Body of pancreas (tissue), 4 donors: Measurements from ENCODE around the gene BMERB1. TPM values are rescaled to one million over a fixed set of nuclear protein-coding genes. Genes with fewer than 3 reads are reported as not detected.
A peak's percentile ranks its signal among the peaks of the same experiment; 100 is the strongest.
"Not testable (repeated sequence)": the region's sequence is repeated elsewhere in the genome, so short reads cannot be mapped to it uniquely, and the experiment has no call there.

Experiments used
- ATAC-seq: fragments of 150-250 bp; one replicate; pipeline ENCODE4 v1.9.1; 2016
- DNase-seq, 4 donors: peaks; one replicate each; pipeline ENCODE4 v3.0.0-alpha.2; 2019
- H3K27ac ChIP-seq, 4 donors: fragments of 200-600 bp; sonication (generic); 1 replicate in 3 of 4; 2 replicates in 1 of 4; pipeline versions ENCODE4 v1.5.1 to v1.6.1; 2016 to 2019; ENCODE audit warnings: mild to moderate bottlenecking in 1 of 4, mixed read lengths in 1 of 4, moderate library complexity in 1 of 4
- H3K27me3 ChIP-seq, 2 donors: fragments of 200-600 bp; sonication (generic); one replicate each; pipeline ENCODE4 v1.6.0; 2016; ENCODE audit warnings: mild to moderate bottlenecking in 1 of 2
- H3K36me3 ChIP-seq, 2 donors: fragments of 200-600 bp; sonication (generic); replicated peaks in 1 of 2; 2 replicates each; pipeline ENCODE4 v1.5.1; 2016; ENCODE audit warnings: low read depth in 2 of 2; ENCODE audit not compliant: insufficient read depth in 1 of 2
- H3K4me1 ChIP-seq: fragments of 200-600 bp; sonication (generic); one replicate; pipeline ENCODE4 v1.6.0; 2016
- H3K4me3 ChIP-seq, 2 donors: fragments of 200-600 bp; sonication (generic); 1 replicate in 1 of 2; 2 replicates in 1 of 2; pipeline ENCODE4 v1.5.1; 2016 to 2019
- H3K9me3 ChIP-seq, 3 donors: fragments of 200-600 bp; sonication (generic); 1 replicate in 2 of 3; 2 replicates in 1 of 3; pipeline ENCODE4 v1.5.1; 2016
- POLR2A ChIP-seq, 3 donors: fragments of 450-650 bp; IDR thresholded peaks; one replicate each; pipeline ENCODE4 v1.6.1; 2016; ENCODE audit warnings: antibody characterized with exemption in 3 of 3, mild to moderate bottlenecking in 2 of 3
- WGBS, 2 donors: methylation state at CpG; one replicate each; pipeline ENCODE4 v1.1.5; 2017; 5-methylcytosine and 5-hydroxymethylcytosine counted together
- intact Hi-C: fragments of 100-400 bp; cut with DNase I; formaldehyde crosslinking; loops from one replicate; pipeline ENCODE4 v1.15.1; 2023
- total RNA-seq, 2 donors: library from RNA; depleted of rRNA; stranded (reverse); fragments of >200 nt; gene quantifications; one replicate each; pipeline ENCODE4 v1.1.0, GENCODE V29; 2016
- TF ChIP-seq, protein P1 (sequence below), 7 experiments: fragments of 450-650 bp in 4 of 7; fragments of 200-600 bp in 3 of 7; sonication (generic) in 3 of 7; IDR thresholded peaks; one replicate each; pipeline ENCODE4 v1.5.1; 2016 to 2019; ENCODE audit warnings: antibody characterized with exemption in 7 of 7

Gene BMERB1
- total RNA-seq, 2 donors from 2014 or later = 8.9 to 22.3 TPM

DNA sequence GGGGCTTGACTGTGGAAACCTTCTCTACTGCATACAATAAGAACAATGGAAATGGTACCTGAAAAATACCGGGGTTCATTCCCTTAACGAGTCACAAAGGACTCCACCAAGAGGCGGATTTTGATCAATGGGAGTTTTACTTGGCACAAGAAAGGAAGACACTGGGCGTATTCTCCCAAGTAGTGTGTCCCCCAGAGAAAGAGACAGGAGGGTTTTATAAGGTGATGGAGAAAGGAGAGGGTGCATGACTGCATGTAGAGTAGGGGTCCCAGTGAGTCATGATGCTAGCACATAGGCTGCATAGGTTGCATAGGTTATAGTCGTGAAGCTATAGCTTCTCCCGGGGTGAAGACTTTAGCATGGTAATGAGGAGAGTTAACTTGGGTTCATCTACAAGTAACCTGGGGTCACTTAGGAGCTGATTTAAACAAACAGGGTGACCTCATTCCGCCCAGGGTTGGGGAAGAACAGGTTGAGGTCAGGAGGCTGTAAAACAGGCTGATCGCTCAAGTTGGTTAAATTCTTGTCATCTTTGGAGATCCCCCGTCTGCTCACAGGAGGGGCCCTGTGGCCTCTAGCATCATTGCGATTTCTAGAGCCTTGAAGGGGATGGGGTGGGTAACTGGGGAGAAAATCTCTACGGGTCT, 37.3 kb upstream of the BMERB1 start:
- intact Hi-C loops = no loop called here
- DNase-seq = peak; percentile 46 to 73 (median 54)
- TF ChIP-seq, protein P1, sequence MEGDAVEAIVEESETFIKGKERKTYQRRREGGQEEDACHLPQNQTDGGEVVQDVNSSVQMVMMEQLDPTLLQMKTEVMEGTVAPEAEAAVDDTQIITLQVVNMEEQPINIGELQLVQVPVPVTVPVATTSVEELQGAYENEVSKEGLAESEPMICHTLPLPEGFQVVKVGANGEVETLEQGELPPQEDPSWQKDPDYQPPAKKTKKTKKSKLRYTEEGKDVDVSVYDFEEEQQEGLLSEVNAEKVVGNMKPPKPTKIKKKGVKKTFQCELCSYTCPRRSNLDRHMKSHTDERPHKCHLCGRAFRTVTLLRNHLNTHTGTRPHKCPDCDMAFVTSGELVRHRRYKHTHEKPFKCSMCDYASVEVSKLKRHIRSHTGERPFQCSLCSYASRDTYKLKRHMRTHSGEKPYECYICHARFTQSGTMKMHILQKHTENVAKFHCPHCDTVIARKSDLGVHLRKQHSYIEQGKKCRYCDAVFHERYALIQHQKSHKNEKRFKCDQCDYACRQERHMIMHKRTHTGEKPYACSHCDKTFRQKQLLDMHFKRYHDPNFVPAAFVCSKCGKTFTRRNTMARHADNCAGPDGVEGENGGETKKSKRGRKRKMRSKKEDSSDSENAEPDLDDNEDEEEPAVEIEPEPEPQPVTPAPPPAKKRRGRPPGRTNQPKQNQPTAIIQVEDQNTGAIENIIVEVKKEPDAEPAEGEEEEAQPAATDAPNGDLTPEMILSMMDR (IDR thresholded peaks at IDR 0.05) = no peak
- no peak for TF ChIP-seq POLR2A (IDR thresholded peaks at IDR 0.05)
- H3K4me3 ChIP-seq = no peak overlapping the region
- peaks cover 35% of the 10 kb centered on the region for H3K4me1 ChIP-seq
- H3K36me3 ChIP-seq = peaks cover 0 to 3% of the 10 kb centered on the region in 2 donors
- no peaks in the 10 kb centered on the region for H3K27me3 ChIP-seq
- peak overlapping the region; percentile 48 to 97 (median 96) for H3K27ac ChIP-seq
- no peaks in the 10 kb centered on the region for H3K9me3 ChIP-seq
- WGBS, 2 donors = 28 to 38% methylated on average over 11 of the region's 11 CpGs
- peak; percentile 28 for ATAC-seq

DNA sequence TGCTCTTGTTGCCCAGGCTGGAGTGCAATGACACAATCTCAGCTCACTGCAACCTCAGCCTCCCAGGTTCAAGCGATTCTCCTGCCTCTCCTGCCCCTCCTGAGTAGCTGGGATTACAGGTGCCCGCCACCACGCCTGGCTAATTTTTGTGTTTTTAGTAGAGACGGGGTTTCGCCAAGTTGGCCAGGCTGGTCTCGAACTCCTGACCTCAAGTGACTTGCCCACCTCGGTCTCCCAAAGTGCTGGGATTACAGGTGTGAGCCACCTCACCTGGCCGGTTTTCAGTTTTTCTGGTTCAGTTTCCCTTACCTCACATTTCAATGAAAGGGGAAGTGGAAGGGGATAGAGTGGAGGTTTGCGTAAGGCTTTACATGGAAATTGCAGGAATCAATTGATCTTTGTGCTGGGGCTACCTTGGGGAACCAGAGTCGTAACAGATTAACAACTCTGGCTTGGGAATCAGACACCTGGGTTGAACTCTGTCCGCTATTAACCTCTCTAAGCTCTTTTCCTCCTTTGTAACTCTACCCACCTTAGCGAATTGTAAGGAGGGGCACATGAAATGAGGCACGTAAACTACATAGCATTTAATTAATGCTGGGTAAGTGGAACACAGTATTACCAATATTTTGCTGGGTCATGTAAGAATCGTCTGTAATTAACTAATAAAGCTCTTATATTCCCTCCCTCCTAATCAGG, 35.6 kb upstream of the BMERB1 start:
- Histone ChIP-seq H3K27me3 (no peaks in the 10 kb centered on the region), H3K36me3 (peaks cover 0 to 5% of the 10 kb centered on the region in 2 donors), H3K4me3 (no peak overlapping the region), H3K4me1 (peaks cover 37% of the 10 kb centered on the region), H3K27ac (peak overlapping the region; percentile 61 to 97 (median 96)), H3K9me3 (no peaks in the 10 kb centered on the region)
- WGBS, 2 donors = 30 to 32% methylated on average over 14 of the region's 14 CpGs
- peak in 2 of 3 donors; percentile 48 to 49 for TF ChIP-seq POLR2A (IDR thresholded peaks at IDR 0.05)
- TF ChIP-seq, protein P1 (IDR thresholded peaks at IDR 0.05) = no peak
- intact Hi-C loops = no loop called here
- peak; percentile 81 for ATAC-seq
- DNase-seq = peak; percentile 64 to 88 (median 69)

DNA sequence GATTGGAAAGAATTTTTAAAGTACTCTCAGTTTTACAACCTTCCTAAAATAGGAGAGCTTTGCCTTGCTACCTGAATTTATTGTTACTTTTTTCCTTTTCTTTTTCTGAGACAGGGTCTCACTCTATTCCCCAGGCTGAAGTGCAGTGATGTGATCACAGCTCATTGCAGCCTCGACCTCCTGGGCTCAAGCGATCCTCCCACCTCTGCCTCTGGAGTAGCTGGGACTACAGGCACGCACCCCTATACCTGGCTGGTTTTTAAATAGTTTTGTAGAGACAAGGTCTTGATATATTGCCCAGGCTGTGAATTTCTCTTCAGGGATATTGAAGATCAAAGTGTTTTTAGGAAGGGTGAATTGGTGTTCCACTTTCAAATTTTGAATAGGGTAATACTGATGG, 35.1 kb upstream of the BMERB1 start:
- H3K36me3 ChIP-seq = peaks cover 0 to 5% of the 10 kb centered on the region in 2 donors
- ATAC-seq (no peak), DNase-seq (no peak)
- H3K27ac ChIP-seq = peak overlapping the region; percentile 61 to 97 (median 96)
- peaks cover 37% of the 10 kb centered on the region for H3K4me1 ChIP-seq
- H3K27me3 ChIP-seq = no peaks in the 10 kb centered on the region
- no peaks in the 10 kb centered on the region for H3K9me3 ChIP-seq
- WGBS, 2 donors = 24 to 34% methylated on average over 3 of the region's 3 CpGs
- intact Hi-C loops = no loop called here
- no peak for TF ChIP-seq POLR2A (IDR thresholded peaks at IDR 0.05)
- TF ChIP-seq, protein P1 (IDR thresholded peaks at IDR 0.05) = no peak
- no peak overlapping the region for H3K4me3 ChIP-seq

DNA sequence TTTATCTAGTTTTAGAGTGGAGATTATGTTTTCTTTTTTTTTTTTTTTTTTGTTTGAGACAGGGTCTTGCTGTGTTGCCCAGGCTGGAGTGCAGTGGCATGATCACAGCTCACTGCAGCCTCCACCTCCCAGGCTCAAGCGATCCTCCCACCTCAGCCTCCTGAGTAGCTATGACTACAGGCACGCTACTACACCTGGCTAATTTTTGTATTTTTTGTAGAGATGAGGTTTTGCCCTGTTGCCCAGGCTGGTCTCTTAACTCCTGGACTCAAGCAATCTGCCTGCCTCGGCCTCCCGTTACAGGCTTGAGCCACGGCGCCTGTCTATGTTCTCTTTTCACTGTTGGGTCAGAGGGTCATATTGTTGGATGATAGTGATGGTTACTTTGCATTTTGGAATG, 34.1 kb upstream of the BMERB1 start:
- H3K27me3 ChIP-seq, DNase-seq, intact Hi-C loops, H3K9me3 ChIP-seq, ATAC-seq, H3K4me3 ChIP-seq, H3K36me3 ChIP-seq: not testable (repeated sequence)
- WGBS, 2 donors = 90 to 93% methylated on average over 6 of the region's 6 CpGs
- Histone ChIP-seq H3K4me1 (peaks cover 34% of the 10 kb centered on the region), H3K27ac (peak overlapping the region in 1 of 4 donors; percentile 11)

DNA sequence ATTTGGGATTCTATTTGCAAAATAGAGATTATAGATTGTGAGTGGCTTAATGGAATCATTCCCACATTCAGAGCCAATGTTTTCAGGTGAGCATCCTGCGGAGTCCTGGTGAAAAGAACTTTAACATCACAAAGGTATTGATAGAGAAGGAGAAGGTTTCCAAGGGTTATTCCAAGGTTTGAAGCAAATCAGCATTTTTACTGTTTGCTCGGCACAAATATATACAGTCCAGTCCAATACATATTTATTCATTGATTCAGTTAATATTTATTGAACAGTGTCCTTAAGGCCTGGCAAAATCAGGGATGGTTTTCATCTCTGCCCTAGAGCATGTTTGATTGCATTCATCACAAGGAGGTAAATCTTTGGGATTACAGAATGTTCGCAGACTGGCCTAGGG, 32.4 kb upstream of the BMERB1 start:
- DNase-seq (no peak), ATAC-seq (no peak)
- WGBS, 2 donors = 65 to 73% methylated on average over 3 of the region's 3 CpGs
- Histone ChIP-seq H3K27ac (no peak overlapping the region), H3K4me3 (no peak overlapping the region), H3K36me3 (peaks cover 0 to 5% of the 10 kb centered on the region in 2 donors), H3K9me3 (no peaks in the 10 kb centered on the region), H3K27me3 (no peaks in the 10 kb centered on the region), H3K4me1 (peaks cover 34% of the 10 kb centered on the region)
- TF ChIP-seq POLR2A (IDR thresholded peaks at IDR 0.05) = no peak
- TF ChIP-seq, protein P1 (IDR thresholded peaks at IDR 0.05) = no peak
- intact Hi-C loops = no loop called here
